ENCODE results near the gene DPEP2NB.
"Not testable (repeated sequence)": the region's sequence is repeated elsewhere in the genome, so short reads cannot be mapped to it uniquely, and the experiment has no call there.

Gene DPEP2NB

GRCh38 chr16:67982011-67982696, 33.6 kb downstream of the DPEP2NB start:
- DNase-seq (ENCODE audit: low spot score) = no peak

- DNase-seq (ENCODE audit: low spot score) = no peak
Observed at GRCh38 chr16:67979955-67980678, 35.6 kb downstream of the DPEP2NB start, which contains the start of gene DPEP3. Gene DPEP3 (minus strand): TSS chr16:67980499. CDS start chr16:67980380, 119 bp downstream.

- no peak for DNase-seq (ENCODE audit: low spot score)
Observed at GRCh38 chr16:67977469-67978227, 38.1 kb downstream of the DPEP2NB start.

GRCh38 chr16:67977005-67977404, 38.7 kb downstream of the DPEP2NB start:
- no peak for DNase-seq (ENCODE audit: low spot score)

GRCh38 chr16:67976205-67976604, 39.5 kb downstream of the DPEP2NB start:
- DNase-seq (ENCODE audit: low spot score) = no peak

GRCh38 chr16:67975321-67976105, 40.2 kb downstream of the DPEP2NB start:
- no peak for DNase-seq (ENCODE audit: low spot score)

GRCh38 chr16:67972285-67972684, 43.4 kb downstream of the DPEP2NB start:
- DNase-seq (ENCODE audit: low spot score) = not testable (repeated sequence)

- no peak for DNase-seq (ENCODE audit: low spot score)
Observed at GRCh38 chr16:67971111-67971510, 44.6 kb downstream of the DPEP2NB start.

- DNase-seq (ENCODE audit: low spot score) = peak; percentile 77
Observed at GRCh38 chr16:67969254-67970039, 46.3 kb downstream of the DPEP2NB start.

- DNase-seq (ENCODE audit: low spot score) = peak; percentile 98
Observed at GRCh38 chr16:67968400-67969253, 47.1 kb downstream of the DPEP2NB start, which contains the start of gene SLC12A4. Gene SLC12A4 (minus strand): TSS chr16:67968637. CDS start chr16:67968553, 84 bp downstream.

GRCh38 chr16:67967958-67968399, 47.7 kb downstream of the DPEP2NB start:
- DNase-seq (ENCODE audit: low spot score) = peak; percentile 66

- no peak for DNase-seq (ENCODE audit: low spot score)
Observed at GRCh38 chr16:67967183-67967957, 48.3 kb downstream of the DPEP2NB start.

- DNase-seq (ENCODE audit: low spot score) = no peak
Observed at GRCh38 chr16:67966549-67967182, 49.0 kb downstream of the DPEP2NB start.

GRCh38 chr16:67965668-67966548, 49.8 kb downstream of the DPEP2NB start:
- no peak for DNase-seq (ENCODE audit: low spot score)

GRCh38 chr16:67964477-67965131, 51.1 kb downstream of the DPEP2NB start:
- no peak for DNase-seq (ENCODE audit: low spot score)

- DNase-seq (ENCODE audit: low spot score) = no peak
Observed at GRCh38 chr16:67963662-67964321, 51.9 kb downstream of the DPEP2NB start.
